GM12874 (cell line): ENCODE results near the gene CCDC195.

Source experiments
- CTCF ChIP-seq: IDR thresholded peaks from 2 replicates; pipeline ENCODE4 v1.5.1; 2011; ENCODE audit warnings: low read depth, mild to moderate bottlenecking, control low read depth, low read length, moderate library complexity; ENCODE audit not compliant: insufficient read depth

The CCDC195 gene

GRCh38 chr2:224655006-224655537 is 61.1 kb downstream of the CCDC195 start:
- no peak for TF ChIP-seq CTCF
